Lower lobe of right lung (tissue), 2 donors: ENCODE data around the gene RBPMS2. TPM values are rescaled to one million over a fixed set of nuclear protein-coding genes. Genes with fewer than 3 reads are reported as not detected.

Experiments used
- ATAC-seq, 2 donors: fragments of 200-7000 bp; cut with Tn5 transposase; one replicate each; pipeline ENCODE4 v1.9.1; 2020 to 2022; ENCODE audit warnings: mild to moderate bottlenecking in 2 of 2, moderate library complexity in 2 of 2
- DNase-seq: peaks from one replicate; pipeline ENCODE4 v3.0.0-alpha.2; 2020
- H3K27ac ChIP-seq: fragments of 200-600 bp; one replicate; pipeline ENCODE4 v1.8.0; 2022
- H3K27me3 ChIP-seq: fragments of 200-600 bp; one replicate; pipeline ENCODE4 v1.8.0; 2022; ENCODE audit warnings: low read depth
- H3K36me3 ChIP-seq: fragments of 200-600 bp; one replicate; pipeline ENCODE4 v1.8.0; 2022; ENCODE audit warnings: mild to moderate bottlenecking
- H3K4me1 ChIP-seq: fragments of 200-600 bp; one replicate; pipeline ENCODE4 v1.8.0; 2022
- H3K4me3 ChIP-seq: fragments of 200-600 bp; one replicate; pipeline ENCODE4 v1.8.0; 2022; ENCODE audit warnings: mild to moderate bottlenecking
- H3K9me3 ChIP-seq: fragments of 200-600 bp; one replicate; pipeline ENCODE4 v1.8.0; 2022
- CTCF ChIP-seq: fragments of 200-600 bp; IDR thresholded peaks from one replicate; pipeline ENCODE4 v1.8.0; 2022; ENCODE audit warnings: antibody characterized with exemption, mild to moderate bottlenecking
- intact Hi-C: fragments of 100-400 bp; cut with DNase I; formaldehyde crosslinking; loops from one replicate; pipeline ENCODE4 v1.11.0; 2022
- total RNA-seq: library from RNA; stranded (reverse); fragmentation: NEBNext Ultra II Directional; extraction: Animal tissue kit (Norgen Biotek cat#: 25700); gene quantifications from one replicate; pipeline ENCODE4 v1.2.1, GENCODE V29; 2021
- donor health status: DM: no; HTN: yes; CAD: no; lungs with severe emphysema.

RBPMS2 gene
- total RNA-seq, 1 donor from 2014 or later = 4.0 TPM

GRCh38 chr15:64740311-64741170, 34.8 kb downstream of the RBPMS2 start:
- DNase-seq (peak; percentile 77), ATAC-seq (peak; percentile 90 to 91)
- intact Hi-C loops = no loop called here
- Histone ChIP-seq H3K4me1 (peaks cover 17% of the 10 kb centered on the region), H3K36me3 (no peaks in the 10 kb centered on the region), H3K9me3 (no peaks in the 10 kb centered on the region), H3K27me3 (no peaks in the 10 kb centered on the region), H3K27ac (peak overlapping the region; percentile 78), H3K4me3 (no peak overlapping the region)
- peak; percentile 26 for TF ChIP-seq CTCF

- H3K4me3 ChIP-seq = no peak overlapping the region
- TF ChIP-seq CTCF = no peak
These were observed 35.7 kb downstream of the RBPMS2 start for GRCh38 chr15:64739577-64740143.

GRCh38 chr15:64739156-64739555, 36.2 kb downstream of the RBPMS2 start:
- no peak for TF ChIP-seq CTCF
- Histone ChIP-seq H3K4me1 (peaks cover 17% of the 10 kb centered on the region), H3K9me3 (no peaks in the 10 kb centered on the region), H3K4me3 (no peak overlapping the region), H3K36me3 (no peaks in the 10 kb centered on the region), H3K27me3 (no peaks in the 10 kb centered on the region), H3K27ac (peak overlapping the region; percentile 76)
- DNase-seq (no peak), ATAC-seq (no peak)
- intact Hi-C loops = no loop called here

More at GRCh38 chr15:64739577-64740143, 35.7 kb downstream of the RBPMS2 start:
- DNase-seq (no peak), ATAC-seq (no peak)
- intact Hi-C loops = no loop called here
- Histone ChIP-seq H3K27me3 (no peaks in the 10 kb centered on the region), H3K36me3 (no peaks in the 10 kb centered on the region), H3K9me3 (no peaks in the 10 kb centered on the region), H3K4me1 (peaks cover 17% of the 10 kb centered on the region), H3K27ac (peak overlapping the region; percentile 76)

- H3K27me3 ChIP-seq = no peaks in the 10 kb centered on the region
- ATAC-seq (no peak), DNase-seq (no peak)
- H3K4me1 ChIP-seq = peaks cover 17% of the 10 kb centered on the region
- H3K27ac ChIP-seq = no peak overlapping the region
- intact Hi-C loops = no loop called here
- H3K36me3 ChIP-seq = no peaks in the 10 kb centered on the region
- TF ChIP-seq CTCF = no peak
- no peak overlapping the region for H3K4me3 ChIP-seq
- H3K9me3 ChIP-seq = no peaks in the 10 kb centered on the region
These were observed 36.9 kb downstream of the RBPMS2 start for GRCh38 chr15:64738226-64739095.

- H3K4me3 ChIP-seq = no peak overlapping the region
- ATAC-seq (no peak), DNase-seq (no peak)
- H3K27ac ChIP-seq = no peak overlapping the region
- H3K4me1 ChIP-seq = peaks cover 7% of the 10 kb centered on the region
- TF ChIP-seq CTCF = no peak
- no peaks in the 10 kb centered on the region for H3K36me3 ChIP-seq
- intact Hi-C loops = no loop called here
- no peaks in the 10 kb centered on the region for H3K9me3 ChIP-seq
- no peaks in the 10 kb centered on the region for H3K27me3 ChIP-seq
These were observed 43.1 kb downstream of the RBPMS2 start for GRCh38 chr15:64732156-64732860.
